ENCODE measurements around the gene UQCRQ.

The UQCRQ gene

DNA sequence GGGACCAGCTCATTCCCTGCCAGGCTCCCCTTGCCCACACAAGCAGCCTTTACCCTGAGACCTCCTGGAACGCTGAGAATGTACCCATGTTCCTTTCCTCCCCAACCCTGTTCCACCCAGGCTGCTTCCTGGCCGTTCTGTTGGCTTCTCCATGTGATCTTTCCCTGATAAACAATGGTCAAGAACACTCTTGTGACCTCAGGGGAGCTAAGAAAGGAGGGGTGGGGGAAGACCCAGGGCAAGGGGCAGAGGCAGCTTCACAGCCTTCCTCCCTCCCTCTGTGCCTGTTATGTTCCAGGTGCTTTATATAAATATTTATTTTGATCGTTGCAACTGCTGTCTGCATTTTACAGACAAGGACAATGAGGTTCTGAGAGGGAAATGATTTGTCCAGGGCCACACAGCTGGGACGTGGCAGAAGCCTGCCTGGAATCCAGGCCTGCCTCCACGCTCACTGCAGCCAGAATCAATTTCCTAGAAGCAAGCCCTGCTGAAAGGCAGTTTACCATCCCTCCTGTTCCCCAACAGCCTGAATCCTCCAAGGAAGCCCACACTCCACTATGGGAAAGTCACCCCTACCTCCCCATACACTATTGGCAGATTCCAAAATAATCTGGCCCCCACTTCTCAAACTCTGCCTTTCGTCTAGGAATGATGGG lies 39.9 kb upstream of the UQCRQ start:
- peaks cover 29% of the 10 kb centered on the region for H3K4me1 ChIP-seq (ENCODE audit: control insufficient read depth, insufficient read depth, low read length)
- no peak overlapping the region for H3K9ac ChIP-seq (ENCODE audit: low read length)
- H3K27me3 ChIP-seq (ENCODE audit: control insufficient read depth, insufficient read depth, low read length) = peaks cover 6% of the 10 kb centered on the region
- no peaks in the 10 kb centered on the region for H3K9me3 ChIP-seq (ENCODE audit: control insufficient read depth, low read length)
- H3K36me3 ChIP-seq (ENCODE audit: control insufficient read depth, insufficient read depth, low read length) = no peaks in the 10 kb centered on the region
- no peak overlapping the region for H3K4me3 ChIP-seq (ENCODE audit: low read length)

GRCh38 chr5:132827943-132828673 lies 38.3 kb upstream of the UQCRQ start:
- Histone ChIP-seq H3K27me3 (ENCODE audit: control insufficient read depth, insufficient read depth, low read length) (peaks cover 6% of the 10 kb centered on the region), H3K4me1 (ENCODE audit: control insufficient read depth, insufficient read depth, low read length) (peaks cover 25% of the 10 kb centered on the region), H3K4me3 (ENCODE audit: low read length) (no peak overlapping the region), H3K9me3 (ENCODE audit: control insufficient read depth, low read length) (no peaks in the 10 kb centered on the region), H3K9ac (ENCODE audit: low read length) (no peak overlapping the region), H3K36me3 (ENCODE audit: control insufficient read depth, insufficient read depth, low read length) (no peaks in the 10 kb centered on the region)

DNA sequence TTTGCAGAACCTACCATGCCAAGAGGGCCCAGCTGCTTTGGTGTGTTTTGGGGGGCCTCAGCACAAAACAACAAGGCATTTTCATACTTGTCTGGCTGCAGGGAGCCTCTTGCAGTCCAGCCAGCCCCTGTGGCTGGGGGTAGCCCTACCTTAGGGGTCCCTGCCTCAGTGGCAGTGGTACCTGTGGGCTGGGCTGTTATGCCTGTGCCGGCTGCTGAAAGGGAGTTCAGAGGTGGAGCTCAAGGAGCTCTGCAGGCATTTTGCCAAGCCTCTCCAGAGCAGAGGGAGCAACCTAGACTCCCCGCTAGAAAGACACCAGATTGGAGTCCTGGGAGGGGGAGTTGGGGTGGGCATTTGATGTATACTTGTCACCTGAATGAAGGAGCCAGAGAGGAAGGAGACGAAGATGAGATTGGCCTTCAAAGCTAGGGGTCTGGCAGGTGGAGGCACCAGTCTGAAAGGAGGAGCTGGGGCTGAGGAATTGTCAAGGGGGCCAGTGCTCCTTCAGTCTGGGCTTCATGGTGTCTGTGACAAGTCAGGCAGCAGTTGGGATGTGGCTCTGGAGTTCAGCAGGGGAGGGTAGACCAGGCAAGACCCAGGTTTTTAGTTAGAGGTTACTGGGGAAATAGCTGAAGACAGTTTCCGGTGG lies 37.5 kb upstream of the UQCRQ start:
- no peaks in the 10 kb centered on the region for H3K9me3 ChIP-seq (ENCODE audit: control insufficient read depth, low read length)
- peaks cover 21% of the 10 kb centered on the region for H3K4me1 ChIP-seq (ENCODE audit: control insufficient read depth, insufficient read depth, low read length)
- H3K4me3 ChIP-seq (ENCODE audit: low read length) = peak overlapping the region; percentile 89
- peak overlapping the region; percentile 83 for H3K9ac ChIP-seq (ENCODE audit: low read length)
- H3K27me3 ChIP-seq (ENCODE audit: control insufficient read depth, insufficient read depth, low read length) = peaks cover 2% of the 10 kb centered on the region
- H3K36me3 ChIP-seq (ENCODE audit: control insufficient read depth, insufficient read depth, low read length) = no peaks in the 10 kb centered on the region

- Histone ChIP-seq H3K27me3 (ENCODE audit: control insufficient read depth, insufficient read depth, low read length) (no peaks in the 10 kb centered on the region), H3K36me3 (ENCODE audit: control insufficient read depth, insufficient read depth, low read length) (no peaks in the 10 kb centered on the region), H3K4me3 (ENCODE audit: low read length) (peak overlapping the region; percentile 89), H3K4me1 (ENCODE audit: control insufficient read depth, insufficient read depth, low read length) (peaks cover 21% of the 10 kb centered on the region), H3K9me3 (ENCODE audit: control insufficient read depth, low read length) (no peaks in the 10 kb centered on the region), H3K9ac (ENCODE audit: low read length) (peak overlapping the region; percentile 83)
Measured at GRCh38 chr5:132829742-132830435, 36.6 kb upstream of the UQCRQ start.

- H3K27me3 ChIP-seq (ENCODE audit: control insufficient read depth, insufficient read depth, low read length) = no peaks in the 10 kb centered on the region
- no peaks in the 10 kb centered on the region for H3K9me3 ChIP-seq (ENCODE audit: control insufficient read depth, low read length)
- peaks cover 21% of the 10 kb centered on the region for H3K4me1 ChIP-seq (ENCODE audit: control insufficient read depth, insufficient read depth, low read length)
- no peaks in the 10 kb centered on the region for H3K36me3 ChIP-seq (ENCODE audit: control insufficient read depth, insufficient read depth, low read length)
- H3K4me3 ChIP-seq (ENCODE audit: low read length) = peak within 1 kb of the TSS; percentile 89
- H3K9ac ChIP-seq (ENCODE audit: low read length) = peak within 1 kb of the TSS; percentile 83
Measured at GRCh38 chr5:132830436-132831094, 35.9 kb upstream of the UQCRQ start, which contains the start of gene SHROOM1. Gene SHROOM1, minus strand, starts transcription at chr5:132830647. Its CDS starts 4,507 bp downstream, at chr5:132826140.

- H3K9ac ChIP-seq (ENCODE audit: low read length) = peak overlapping the region; percentile 83
- no peaks in the 10 kb centered on the region for H3K36me3 ChIP-seq (ENCODE audit: control insufficient read depth, insufficient read depth, low read length)
- H3K4me1 ChIP-seq (ENCODE audit: control insufficient read depth, insufficient read depth, low read length) = peaks cover 21% of the 10 kb centered on the region
- H3K9me3 ChIP-seq (ENCODE audit: control insufficient read depth, low read length) = no peaks in the 10 kb centered on the region
- H3K4me3 ChIP-seq (ENCODE audit: low read length) = no peak overlapping the region
- H3K27me3 ChIP-seq (ENCODE audit: control insufficient read depth, insufficient read depth, low read length) = no peaks in the 10 kb centered on the region
Measured at GRCh38 chr5:132831095-132831860, 35.2 kb upstream of the UQCRQ start.

DNA sequence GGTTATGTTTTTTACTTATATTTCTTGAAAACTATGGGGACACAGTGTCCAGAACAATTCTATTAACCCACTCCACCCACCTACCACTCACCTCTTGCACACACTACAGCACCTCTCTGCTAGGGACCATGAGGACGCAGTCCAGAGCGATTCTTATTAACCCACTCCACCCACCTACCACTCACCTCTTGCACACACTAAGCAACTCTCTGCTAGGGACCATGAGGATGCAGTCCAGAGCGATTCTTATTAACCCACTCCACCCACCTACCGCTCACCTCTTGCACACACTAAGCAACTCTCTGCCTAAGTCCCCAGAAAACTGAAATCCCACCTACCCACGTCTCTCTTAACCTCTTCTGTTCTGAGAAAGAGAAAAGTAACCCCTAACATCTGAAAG lies 33.8 kb upstream of the UQCRQ start:
- no peaks in the 10 kb centered on the region for H3K36me3 ChIP-seq (ENCODE audit: control insufficient read depth, insufficient read depth, low read length)
- H3K4me1 ChIP-seq (ENCODE audit: control insufficient read depth, insufficient read depth, low read length) = peaks cover 30% of the 10 kb centered on the region
- no peak overlapping the region for H3K4me3 ChIP-seq (ENCODE audit: low read length)
- no peaks in the 10 kb centered on the region for H3K9me3 ChIP-seq (ENCODE audit: control insufficient read depth, low read length)
- H3K27me3 ChIP-seq (ENCODE audit: control insufficient read depth, insufficient read depth, low read length) = no peaks in the 10 kb centered on the region
- H3K9ac ChIP-seq (ENCODE audit: low read length) = no peak overlapping the region

- H3K36me3 ChIP-seq (ENCODE audit: control insufficient read depth, insufficient read depth, low read length) = no peaks in the 10 kb centered on the region
- no peak overlapping the region for H3K4me3 ChIP-seq (ENCODE audit: low read length)
- H3K9me3 ChIP-seq (ENCODE audit: control insufficient read depth, low read length) = no peaks in the 10 kb centered on the region
- H3K27me3 ChIP-seq (ENCODE audit: control insufficient read depth, insufficient read depth, low read length) = no peaks in the 10 kb centered on the region
- H3K9ac ChIP-seq (ENCODE audit: low read length) = no peak overlapping the region
- peaks cover 39% of the 10 kb centered on the region for H3K4me1 ChIP-seq (ENCODE audit: control insufficient read depth, insufficient read depth, low read length)
Measured at GRCh38 chr5:132834057-132834456, 32.4 kb upstream of the UQCRQ start.

GRCh38 chr5:132836852-132837251 lies 29.6 kb upstream of the UQCRQ start:
- Histone ChIP-seq H3K9me3 (ENCODE audit: control insufficient read depth, low read length) (no peaks in the 10 kb centered on the region), H3K4me3 (ENCODE audit: low read length) (no peak overlapping the region), H3K4me1 (ENCODE audit: control insufficient read depth, insufficient read depth, low read length) (peaks cover 40% of the 10 kb centered on the region), H3K36me3 (ENCODE audit: control insufficient read depth, insufficient read depth, low read length) (no peaks in the 10 kb centered on the region), H3K27me3 (ENCODE audit: control insufficient read depth, insufficient read depth, low read length) (no peaks in the 10 kb centered on the region), H3K9ac (ENCODE audit: low read length) (no peak overlapping the region)

GRCh38 chr5:132837868-132838267 lies 28.6 kb upstream of the UQCRQ start:
- Histone ChIP-seq H3K9ac (ENCODE audit: low read length) (peak overlapping the region; percentile 53), H3K27me3 (ENCODE audit: control insufficient read depth, insufficient read depth, low read length) (no peaks in the 10 kb centered on the region), H3K36me3 (ENCODE audit: control insufficient read depth, insufficient read depth, low read length) (no peaks in the 10 kb centered on the region), H3K9me3 (ENCODE audit: control insufficient read depth, low read length) (no peaks in the 10 kb centered on the region), H3K4me1 (ENCODE audit: control insufficient read depth, insufficient read depth, low read length) (peaks cover 40% of the 10 kb centered on the region), H3K4me3 (ENCODE audit: low read length) (no peak overlapping the region)
